Neutrophil (primary cell): ENCODE measurements around the gene HHIPL1.

Source experiments
- H3K27ac ChIP-seq: fragments of 200-600 bp; sonication (generic); 2 replicates; pipeline ENCODE4 v1.5.1; 2016; ENCODE audit warnings: mild to moderate bottlenecking, moderate library complexity
- H3K27me3 ChIP-seq: fragments of 200-600 bp; sonication (generic); 2 replicates; pipeline ENCODE4 v1.6.0; 2016; ENCODE audit warnings: mild to moderate bottlenecking
- H3K36me3 ChIP-seq: fragments of 200-600 bp; sonication (generic); 2 replicates; pipeline ENCODE4 v1.5.1; 2017
- H3K4me1 ChIP-seq, 2 experiments: fragments of 200-600 bp in 1 of 2; sonication (generic) in 1 of 2; 1 replicate in 1 of 2; 2 replicates in 1 of 2; pipeline versions ENCODE4 v1.5.1 to v1.6.1; 2013 to 2016; ENCODE audit warnings: low read depth in 1 of 2, low read length in 1 of 2, mild to moderate bottlenecking in 1 of 2, moderate library complexity in 1 of 2; ENCODE audit not compliant: control insufficient read depth in 1 of 2, insufficient read depth in 1 of 2
- H3K4me3 ChIP-seq, 2 experiments: fragments of 200-600 bp in 1 of 2; sonication (generic) in 1 of 2; 1 replicate in 1 of 2; 2 replicates in 1 of 2; pipeline ENCODE4 v1.5.1; 2013 to 2016; ENCODE audit warnings: low read depth in 1 of 2, low read length in 1 of 2, mild to moderate bottlenecking in 1 of 2, moderate library complexity in 1 of 2
- H3K9me3 ChIP-seq: fragments of 200-600 bp; sonication (generic); 2 replicates; pipeline ENCODE4 v1.5.1; 2016
- CTCF ChIP-seq: fragments of 200-600 bp; sonication (generic); IDR thresholded peaks from 2 replicates; pipeline ENCODE4 v1.5.1; 2016; ENCODE audit warnings: antibody characterized with exemption

The HHIPL1 gene

GRCh38 chr14:99728231-99728920, 83.4 kb downstream of the HHIPL1 start:
- H3K27me3 ChIP-seq = peaks cover 60% of the 10 kb centered on the region

GRCh38 chr14:99728981-99729451, 84.1 kb downstream of the HHIPL1 start:
- H3K4me1 ChIP-seq = no peaks in the 10 kb centered on the region
- no peak overlapping the region for H3K4me3 ChIP-seq
- H3K9me3 ChIP-seq = no peaks in the 10 kb centered on the region
- no peak overlapping the region for H3K27ac ChIP-seq
- no peaks in the 10 kb centered on the region for H3K36me3 ChIP-seq
- H3K27me3 ChIP-seq = peaks cover 60% of the 10 kb centered on the region
- no peak for TF ChIP-seq CTCF

More at GRCh38 chr14:99728231-99728920, 83.4 kb downstream of the HHIPL1 start:
- H3K4me1 ChIP-seq = no peaks in the 10 kb centered on the region
- TF ChIP-seq CTCF = no peak
- no peaks in the 10 kb centered on the region for H3K9me3 ChIP-seq
- no peak overlapping the region for H3K4me3 ChIP-seq
- H3K36me3 ChIP-seq = no peaks in the 10 kb centered on the region
- no peak overlapping the region for H3K27ac ChIP-seq
